Effector CD4-positive, alpha-beta T cell (primary cell): ENCODE results near the gene GLYATL1.

ENCODE experiments used
- DNase-seq: peaks from one replicate; pipeline ENCODE4 v3.0.0-alpha.2; 2020

GLYATL1 gene

GRCh38 chr11:58927393-58928106, 11.7 kb upstream of the GLYATL1 start:
- DNase-seq = no peak

DNA sequence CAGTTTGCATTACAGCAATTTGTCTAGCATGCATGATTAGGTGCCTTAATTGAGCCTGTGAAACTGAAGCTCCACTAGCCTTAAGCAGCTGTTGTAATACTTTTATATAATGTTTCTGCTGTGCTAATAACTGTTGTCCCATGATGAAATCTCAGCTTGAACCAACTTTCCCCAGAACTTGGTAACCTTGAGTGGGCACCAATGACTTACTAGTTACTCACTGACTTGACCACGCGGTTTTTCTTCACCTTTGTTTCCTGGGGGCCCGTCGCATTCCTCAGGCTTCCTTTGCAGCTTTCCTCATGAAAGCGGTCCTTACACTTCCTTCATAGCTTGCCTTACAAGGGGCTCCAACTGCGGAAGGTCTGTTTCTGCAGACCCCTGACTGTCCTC, 11.2 kb upstream of the GLYATL1 start:
- DNase-seq = no peak

DNA sequence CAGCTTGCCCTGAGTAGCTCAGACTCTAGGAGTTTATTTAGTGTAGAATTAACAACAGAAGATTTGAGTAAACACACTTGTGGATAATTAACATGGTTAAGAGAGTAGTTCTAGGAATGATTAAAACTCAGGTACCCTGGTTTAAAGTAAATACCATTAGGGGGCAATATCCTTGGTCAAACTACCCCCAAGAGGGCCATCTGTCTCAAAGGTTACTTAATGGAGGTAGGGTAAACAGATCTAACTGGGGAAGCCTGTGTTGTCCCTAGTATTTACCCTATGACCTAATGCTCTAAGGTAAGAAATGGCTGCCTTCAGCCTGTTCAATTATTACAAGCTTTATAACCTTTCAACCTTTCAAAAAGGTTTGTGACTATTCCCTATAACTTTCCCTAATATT, 10.6 kb upstream of the GLYATL1 start:
- no peak for DNase-seq

DNA sequence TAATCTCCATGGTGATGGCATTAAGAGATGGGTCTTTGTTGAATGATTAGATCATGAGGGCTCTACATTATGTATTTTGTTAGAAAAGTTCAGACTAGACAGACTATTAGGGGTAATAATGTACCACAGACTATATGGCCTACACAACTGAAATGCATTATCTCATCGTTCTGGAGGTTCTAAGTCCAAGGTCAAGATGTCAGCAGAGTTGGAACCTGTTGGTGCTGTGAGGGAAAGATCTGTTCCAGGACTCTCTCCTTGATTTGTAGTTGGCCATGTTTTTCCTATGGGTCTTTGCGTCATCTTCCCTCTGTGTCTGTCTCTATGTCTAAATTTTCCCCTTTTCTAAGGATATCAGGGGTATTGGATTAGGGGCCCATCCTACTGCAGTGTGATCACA, 8.4 kb upstream of the GLYATL1 start:
- DNase-seq = no peak

DNA sequence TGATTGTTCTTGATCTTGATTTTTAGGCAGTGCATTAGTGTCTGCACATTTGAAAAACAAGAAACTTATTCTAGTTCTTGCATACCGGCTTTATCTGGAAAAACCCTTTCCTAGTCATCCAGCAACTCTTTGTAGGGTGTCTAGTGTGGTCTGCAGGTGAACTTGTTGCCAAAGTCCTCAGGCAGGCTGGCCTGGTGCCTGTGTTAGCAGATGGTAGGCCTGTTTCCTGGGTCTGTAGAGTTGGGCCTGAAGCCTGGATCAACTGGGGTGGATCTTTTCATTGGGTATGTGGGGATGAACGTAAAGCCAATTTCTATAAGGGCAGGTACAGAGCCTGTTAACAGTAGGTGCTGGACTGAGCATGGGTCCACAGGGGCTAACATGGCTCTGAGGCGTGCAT, 5.6 kb upstream of the GLYATL1 start:
- DNase-seq = no peak

GRCh38 chr11:58934945-58935513, 4.3 kb upstream of the GLYATL1 start:
- no peak for DNase-seq

DNA sequence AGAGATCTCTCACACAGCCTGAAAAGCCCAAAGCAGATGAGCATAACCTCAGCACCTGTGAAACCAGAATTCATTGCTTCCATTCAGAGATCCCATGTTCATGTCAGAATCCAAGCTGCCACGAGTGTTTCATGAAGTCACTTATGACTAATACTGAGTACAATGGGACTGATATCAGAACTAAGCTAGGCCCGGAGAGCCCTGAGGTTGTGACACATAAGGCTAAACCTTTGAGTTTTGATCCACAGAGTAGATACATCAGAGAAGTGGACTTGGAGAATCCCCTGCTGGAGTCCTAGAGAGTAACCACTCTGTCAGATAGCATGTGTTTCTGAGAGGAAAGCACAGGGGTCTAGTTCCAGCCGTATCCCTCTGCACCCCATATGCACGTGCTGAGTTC, 890 bp upstream of the GLYATL1 start:
- no peak for DNase-seq

GRCh38 chr11:58940028-58940427, 740 bp downstream of the GLYATL1 start:
- DNase-seq = no peak

DNA sequence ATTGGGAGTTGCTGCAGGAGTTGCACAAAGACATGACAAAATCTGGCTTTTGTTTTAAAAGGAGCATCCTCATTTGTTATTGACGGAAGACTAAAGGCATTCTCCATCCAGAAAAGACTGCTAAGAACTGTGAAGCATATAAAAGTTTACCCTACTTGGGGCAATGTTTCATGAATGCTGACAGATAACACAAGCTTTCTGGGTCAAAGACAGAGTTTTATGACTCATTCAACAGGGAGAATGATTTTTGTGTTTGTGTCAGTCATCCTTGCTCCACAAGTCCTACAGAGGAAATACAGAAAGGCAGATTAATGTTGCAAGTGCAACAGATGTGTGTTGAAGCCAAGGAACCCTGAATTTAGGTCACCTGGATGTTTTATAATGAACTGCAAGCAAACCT, 2.5 kb downstream of the GLYATL1 start:
- no peak for DNase-seq

DNA sequence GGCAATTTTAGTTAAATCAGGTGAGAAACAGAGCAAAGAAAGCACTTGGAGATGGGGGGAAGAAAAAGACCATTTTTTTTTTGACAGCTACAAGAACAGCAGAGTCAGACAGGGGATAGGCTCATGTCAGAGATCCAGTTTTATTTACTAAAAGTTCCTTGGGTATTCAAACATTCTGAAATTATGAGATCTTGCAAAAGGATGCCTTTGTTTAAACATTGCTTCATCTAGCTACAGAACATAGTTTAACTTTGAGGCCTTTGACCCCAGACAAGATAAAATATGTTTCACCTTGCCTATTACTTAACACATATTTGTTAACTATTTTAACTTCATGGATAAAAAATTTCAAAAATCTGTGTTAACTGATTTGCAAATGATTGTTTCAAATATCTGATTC, 6.4 kb downstream of the GLYATL1 start:
- DNase-seq = no peak

DNA sequence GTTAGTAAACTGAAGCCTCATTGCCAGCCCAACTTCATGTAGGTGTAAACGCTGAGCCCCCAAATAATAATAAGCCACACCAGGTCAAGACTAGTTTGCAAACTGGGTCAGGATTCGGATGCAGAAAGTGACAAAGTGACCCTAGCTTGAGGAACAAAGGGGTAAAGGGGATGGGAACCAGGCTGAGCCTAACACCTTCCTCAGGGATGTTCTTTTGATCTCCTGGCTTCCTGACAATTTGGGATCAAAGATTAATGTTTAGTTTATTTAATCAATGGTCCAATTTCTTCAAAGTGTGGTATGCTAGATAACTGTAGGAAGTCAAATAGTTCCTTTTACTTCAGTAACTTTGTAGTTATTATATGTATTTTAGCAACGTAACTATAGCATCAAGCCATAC, 9.9 kb downstream of the GLYATL1 start:
- no peak for DNase-seq

- no peak for DNase-seq
Measured at GRCh38 chr11:58957922-58958321, 18.6 kb downstream of the GLYATL1 start.

- DNase-seq = peak; percentile 8
Measured at GRCh38 chr11:58958500-58958899, 19.2 kb downstream of the GLYATL1 start.

- DNase-seq = no peak
Measured at GRCh38 chr11:58963551-58964104, 24.3 kb downstream of the GLYATL1 start.

DNA sequence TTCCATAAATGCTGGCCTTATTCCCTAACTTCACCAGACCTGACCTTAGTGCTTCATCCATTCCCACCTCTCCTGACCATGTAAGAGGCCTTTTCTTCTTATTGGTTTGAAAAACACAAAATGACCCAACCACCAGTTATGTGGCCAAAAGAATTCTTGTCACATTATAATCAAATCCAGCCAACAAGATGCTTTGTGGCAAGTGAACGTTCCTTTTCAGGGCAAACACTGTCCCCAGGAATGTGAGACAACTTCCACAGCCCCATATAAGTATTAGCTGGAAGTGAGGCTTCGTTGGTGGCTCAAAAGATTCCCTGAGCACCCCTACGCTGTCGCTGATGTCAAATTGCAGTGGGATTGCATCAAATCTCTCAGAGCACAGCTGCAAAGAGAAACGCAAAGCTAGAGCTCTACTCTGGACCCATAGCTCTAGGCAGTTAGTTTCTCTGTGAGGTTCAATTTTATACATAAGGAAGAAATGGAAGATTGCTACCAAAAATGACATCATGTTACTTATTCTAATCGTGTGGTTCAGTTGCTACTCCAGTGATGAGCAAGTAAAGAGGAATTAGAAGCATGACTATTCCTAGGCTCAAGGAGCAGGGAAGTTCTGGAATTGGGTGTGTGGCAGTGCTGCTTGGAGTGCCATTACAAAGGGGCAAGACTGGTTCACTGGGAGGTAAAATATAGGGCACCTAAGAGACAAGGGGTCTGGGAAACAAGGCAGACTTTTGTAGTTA, 26.1 kb downstream of the GLYATL1 start:
- no peak for DNase-seq

DNA sequence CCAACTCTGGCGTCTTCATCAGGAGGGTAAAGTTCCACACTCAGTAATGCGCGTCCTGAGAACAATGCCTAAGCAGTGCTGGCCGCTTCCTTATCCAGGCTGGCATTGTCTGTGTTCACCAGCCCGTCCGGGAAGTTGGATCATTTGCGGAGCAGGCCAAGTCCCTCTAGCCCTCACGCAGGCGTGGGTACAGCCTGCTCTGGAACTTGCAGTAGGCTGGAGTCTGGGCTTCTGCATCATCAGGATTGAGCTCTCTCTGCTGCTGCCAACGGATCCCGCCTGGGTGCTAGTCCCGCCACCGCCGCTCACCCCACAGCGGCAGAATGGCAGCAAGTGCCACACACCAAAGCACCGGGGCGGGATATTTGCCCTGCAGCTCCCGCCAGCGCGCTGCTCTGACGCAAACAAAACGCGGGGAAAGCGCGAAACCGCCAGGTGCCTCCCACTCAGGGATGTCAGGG, 29.0 kb downstream of the GLYATL1 start:
- DNase-seq = no peak

- no peak for DNase-seq
Measured at GRCh38 chr11:58977470-58977869, 38.2 kb downstream of the GLYATL1 start.

DNA sequence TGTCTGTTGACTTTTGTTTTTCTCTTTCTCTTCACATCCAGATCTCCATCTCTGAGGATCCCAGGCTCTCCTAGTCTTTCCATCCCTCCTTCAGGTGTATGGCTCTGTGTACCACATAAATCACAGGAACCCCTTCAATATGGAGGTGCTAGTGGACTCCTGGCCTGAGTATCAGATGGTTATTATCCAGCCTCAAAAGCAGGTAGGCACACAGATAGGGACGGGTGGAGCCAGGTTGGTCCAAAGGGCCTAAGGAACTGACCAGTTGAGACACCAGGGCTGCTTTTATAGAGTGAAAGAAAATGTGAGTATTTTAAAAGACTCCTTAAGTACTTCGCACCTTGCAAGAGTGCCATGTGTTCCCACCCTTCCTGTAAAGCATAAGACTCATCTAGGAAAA, 39.9 kb downstream of the GLYATL1 start:
- no peak for DNase-seq

GRCh38 chr11:58980159-58980843, 41.0 kb downstream of the GLYATL1 start:
- no peak for DNase-seq

- DNase-seq = no peak
Measured at GRCh38 chr11:58992489-58992888, 53.2 kb downstream of the GLYATL1 start.

GRCh38 chr11:58994171-58994570, 54.9 kb downstream of the GLYATL1 start:
- no peak for DNase-seq

GRCh38 chr11:58998480-58999290, 59.4 kb downstream of the GLYATL1 start:
- no peak for DNase-seq
